ENCODE data around the gene OPA1. TPM values are rescaled to one million over a fixed set of nuclear protein-coding genes. Genes with fewer than 3 reads are reported as not detected.

OPA1 gene
- total RNA-seq, 1 experiment from 2014 or later, result 75.4 TPM

DNA sequence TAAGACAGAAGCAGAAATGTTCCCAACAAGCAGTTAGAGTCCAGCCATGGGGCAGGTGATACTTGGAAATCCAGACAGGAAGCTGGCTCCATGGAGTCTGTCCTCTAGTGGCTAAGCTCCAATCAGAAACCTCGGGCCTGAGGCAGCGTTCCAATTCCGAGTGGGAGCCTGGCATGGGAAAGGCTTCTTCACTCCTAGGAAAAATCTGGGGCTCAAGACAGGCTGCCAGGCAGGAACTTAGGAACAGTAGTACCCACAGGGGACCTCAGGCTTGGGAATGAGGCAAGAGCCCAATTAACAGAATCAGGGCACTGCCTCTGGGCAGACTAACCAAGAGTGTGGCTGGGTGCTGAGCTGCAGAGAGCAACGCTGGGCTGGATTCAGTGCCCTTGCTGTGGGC lies 32.1 kb upstream of the OPA1 start:
- Histone ChIP-seq H4K91ac (ENCODE audit: insufficient read length, low read depth, low read length) (no peak overlapping the region), H2BK5ac (ENCODE audit: insufficient read length, low read length) (no peak overlapping the region), H2AFZ (ENCODE audit: low read length) (no peak overlapping the region), H3K56ac (ENCODE audit: insufficient read length, low read depth, low read length) (no peak overlapping the region), H3T11ph (ENCODE audit: low read length) (no peak overlapping the region), H3K9me3 (ENCODE audit: control insufficient read depth, low read depth, low read length) (no peaks in the 10 kb centered on the region), H3K27me3 (ENCODE audit: insufficient read depth, low read length) (no peaks in the 10 kb centered on the region), H3K18ac (ENCODE audit: insufficient read length, low read depth, low read length) (no peak overlapping the region), H3K4me1 (ENCODE audit: insufficient read depth, low read length) (no peaks in the 10 kb centered on the region), H3K4ac (ENCODE audit: low read depth, low read length) (no peak overlapping the region), H3K23me2 (ENCODE audit: insufficient read length, low read depth, low read length, poor library complexity, severe bottlenecking) (no peaks in the 10 kb centered on the region), H2BK120ac (ENCODE audit: low read depth, low read length, poor library complexity, severe bottlenecking) (no peak overlapping the region), H3K4me2 (ENCODE audit: insufficient read depth, insufficient read length, low read length) (no peak overlapping the region), H3K27ac (ENCODE audit: insufficient read length, low read depth, low read length) (no peak overlapping the region), H2AK5ac (ENCODE audit: insufficient read length, low read length) (no peak overlapping the region), H4K5ac (ENCODE audit: insufficient read length, low read depth, low read length) (no peak overlapping the region), H3K14ac (ENCODE audit: insufficient read depth, low read length) (no peak overlapping the region; the same call in 1 of the 2 replicates), H2BK15ac (ENCODE audit: low read depth, low read length) (no peak overlapping the region), H4K8ac (replicated peaks; ENCODE audit: insufficient read length, low read depth, low read length) (no peak overlapping the region), H3K79me2 (ENCODE audit: insufficient read depth, low read length) (no peaks in the 10 kb centered on the region), H3K79me1 (ENCODE audit: insufficient read depth, low read depth, low read length, poor library complexity, severe bottlenecking) (no peaks in the 10 kb centered on the region), H4K20me1 (ENCODE audit: control insufficient read depth, insufficient read depth, insufficient read length) (no peaks in the 10 kb centered on the region), H3K23ac (ENCODE audit: insufficient read length, low read depth, low read length) (no peak overlapping the region), H3K9ac (ENCODE audit: extremely low read depth, insufficient read length, low read length) (no peak overlapping the region), H2BK12ac (ENCODE audit: insufficient read length, low read depth, low read length) (no peak overlapping the region), H2BK20ac (ENCODE audit: low read depth, low read length, poor library complexity, severe bottlenecking) (no peak overlapping the region)
- WGBS (ENCODE audit: extremely low coverage, insufficient read length, low lambda C conversion rate), result no CpG with 5 or more reads among the region's 4 CpGs
- no peaks in the 10 kb centered on the region for H3K36me3 Mint-ChIP-seq (ENCODE audit: insufficient read depth in 1 of 3, low read depth in 3 of 3)
- H3K4me3 Mint-ChIP-seq, result no peak overlapping the region
- H3K27me3 Mint-ChIP-seq (ENCODE audit: low read depth), result no peaks in the 10 kb centered on the region
- H3K4me1 Mint-ChIP-seq, result no peaks in the 10 kb centered on the region
- no peaks in the 10 kb centered on the region for H3K9me3 Mint-ChIP-seq
- TF ChIP-seq, protein P1, sequence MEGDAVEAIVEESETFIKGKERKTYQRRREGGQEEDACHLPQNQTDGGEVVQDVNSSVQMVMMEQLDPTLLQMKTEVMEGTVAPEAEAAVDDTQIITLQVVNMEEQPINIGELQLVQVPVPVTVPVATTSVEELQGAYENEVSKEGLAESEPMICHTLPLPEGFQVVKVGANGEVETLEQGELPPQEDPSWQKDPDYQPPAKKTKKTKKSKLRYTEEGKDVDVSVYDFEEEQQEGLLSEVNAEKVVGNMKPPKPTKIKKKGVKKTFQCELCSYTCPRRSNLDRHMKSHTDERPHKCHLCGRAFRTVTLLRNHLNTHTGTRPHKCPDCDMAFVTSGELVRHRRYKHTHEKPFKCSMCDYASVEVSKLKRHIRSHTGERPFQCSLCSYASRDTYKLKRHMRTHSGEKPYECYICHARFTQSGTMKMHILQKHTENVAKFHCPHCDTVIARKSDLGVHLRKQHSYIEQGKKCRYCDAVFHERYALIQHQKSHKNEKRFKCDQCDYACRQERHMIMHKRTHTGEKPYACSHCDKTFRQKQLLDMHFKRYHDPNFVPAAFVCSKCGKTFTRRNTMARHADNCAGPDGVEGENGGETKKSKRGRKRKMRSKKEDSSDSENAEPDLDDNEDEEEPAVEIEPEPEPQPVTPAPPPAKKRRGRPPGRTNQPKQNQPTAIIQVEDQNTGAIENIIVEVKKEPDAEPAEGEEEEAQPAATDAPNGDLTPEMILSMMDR (conservative IDR thresholded peaks at IDR 0.05), result no peak
- H3K27ac Mint-ChIP-seq, result no peak overlapping the region
- no peak for DNase-seq
